ENCODE data around the gene TCF4.

DNA sequence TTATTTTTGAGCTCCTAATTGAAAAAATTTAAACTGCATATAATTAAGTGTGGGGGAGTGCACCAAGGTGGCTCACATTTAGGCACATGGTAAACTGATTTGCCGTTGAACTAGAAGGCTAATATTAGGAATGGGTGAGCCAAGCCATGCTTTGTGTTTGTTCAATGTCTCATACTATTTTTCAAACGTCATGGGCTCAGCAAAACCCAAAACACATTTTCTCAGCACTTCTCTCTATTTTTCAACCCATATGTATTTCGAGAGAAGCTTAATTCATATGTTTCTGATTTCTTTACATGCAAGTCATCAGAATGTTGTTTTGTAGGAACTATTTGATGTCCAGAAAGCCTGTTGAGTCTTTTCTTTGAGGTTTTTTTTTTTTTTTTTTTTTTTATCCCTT lies 291.2 kb downstream of the TCF4 start:
- TF ChIP-seq, protein P1, sequence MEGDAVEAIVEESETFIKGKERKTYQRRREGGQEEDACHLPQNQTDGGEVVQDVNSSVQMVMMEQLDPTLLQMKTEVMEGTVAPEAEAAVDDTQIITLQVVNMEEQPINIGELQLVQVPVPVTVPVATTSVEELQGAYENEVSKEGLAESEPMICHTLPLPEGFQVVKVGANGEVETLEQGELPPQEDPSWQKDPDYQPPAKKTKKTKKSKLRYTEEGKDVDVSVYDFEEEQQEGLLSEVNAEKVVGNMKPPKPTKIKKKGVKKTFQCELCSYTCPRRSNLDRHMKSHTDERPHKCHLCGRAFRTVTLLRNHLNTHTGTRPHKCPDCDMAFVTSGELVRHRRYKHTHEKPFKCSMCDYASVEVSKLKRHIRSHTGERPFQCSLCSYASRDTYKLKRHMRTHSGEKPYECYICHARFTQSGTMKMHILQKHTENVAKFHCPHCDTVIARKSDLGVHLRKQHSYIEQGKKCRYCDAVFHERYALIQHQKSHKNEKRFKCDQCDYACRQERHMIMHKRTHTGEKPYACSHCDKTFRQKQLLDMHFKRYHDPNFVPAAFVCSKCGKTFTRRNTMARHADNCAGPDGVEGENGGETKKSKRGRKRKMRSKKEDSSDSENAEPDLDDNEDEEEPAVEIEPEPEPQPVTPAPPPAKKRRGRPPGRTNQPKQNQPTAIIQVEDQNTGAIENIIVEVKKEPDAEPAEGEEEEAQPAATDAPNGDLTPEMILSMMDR (IDR thresholded peaks at IDR 0.05): no peak
- TF ChIP-seq POLR2A (IDR thresholded peaks at IDR 0.05): no peak
